Panc1 (cell line): ENCODE data around the gene TUBA4A. TPM values are rescaled to one million over a fixed set of nuclear protein-coding genes. Genes with fewer than 3 reads are reported as not detected.

Experiments
- ATAC-seq: fragments of 200-7000 bp; cut with Tn5 transposase; 2 replicates; pipeline ENCODE4 v1.9.1; 2020; ENCODE audit warnings: mild to moderate bottlenecking, moderate library complexity
- BruUV-seq: library from RNA; stranded (reverse); fragments of 400-500 nt; replicated peaks from 2 replicates; lab custom pipeline; 2021; lab: Mats Ljungman, UMichigan
- CTCF ChIA-PET: fragments of 300-600 bp; sonication (Branson Sonifier 250); formaldehyde crosslinking; loops from one replicate; lab custom pipeline; 2022; ENCODE audit warnings: antibody characterized with exemption; lab: Charles Lee
- POLR2A ChIA-PET: fragments of 300-600 bp; sonication (Branson Sonifier 250); formaldehyde crosslinking; loops from one replicate; lab custom pipeline; 2022; ENCODE audit warnings: antibody characterized with exemption; lab: Charles Lee
- DNase-seq: peaks from one replicate; pipeline ENCODE4 v3.0.0-alpha.2; 2010; ENCODE audit warnings: low read depth, low spot score
- H3K27ac ChIP-seq: 2 replicates; pipeline ENCODE4 v1.5.1; 2011; ENCODE audit warnings: mild to moderate bottlenecking, low read length, inconsistent platforms
- H3K27me3 ChIP-seq: fragments of 200-500 bp; sonication (Bioruptor generic); 2 replicates; pipeline ENCODE4 v1.6.0; 2014; ENCODE audit warnings: low read length, inconsistent platforms; ENCODE audit not compliant: control insufficient read depth, insufficient read depth
- H3K36me3 ChIP-seq: fragments of 200-500 bp; sonication (Bioruptor generic); 2 replicates; pipeline ENCODE4 v1.5.1; 2014; ENCODE audit warnings: inconsistent platforms, mild to moderate bottlenecking, low read length, moderate library complexity; ENCODE audit not compliant: control insufficient read depth, insufficient read depth
- H3K4me1 ChIP-seq: 2 replicates; pipeline ENCODE4 v1.5.1; 2011; ENCODE audit warnings: inconsistent platforms, mild to moderate bottlenecking, low read length, moderate library complexity; ENCODE audit not compliant: control insufficient read depth, insufficient read depth
- H3K4me3 ChIP-seq, 2 experiments: 2 replicates each; pipeline ENCODE4 v1.5.1; 2011 to 2012; ENCODE audit warnings: low read depth in 2 of 2, low read length in 2 of 2, mild to moderate bottlenecking in 2 of 2, inconsistent platforms in 1 of 2, moderate library complexity in 1 of 2
- H3K9me3 ChIP-seq: fragments of 200-500 bp; sonication (Bioruptor generic); 2 replicates; pipeline ENCODE4 v1.5.1; 2014; ENCODE audit warnings: low read depth, mild to moderate bottlenecking, inconsistent platforms, low read length, moderate library complexity; ENCODE audit not compliant: control insufficient read depth, insufficient read depth
- POLR2AphosphoS5 ChIP-seq: IDR thresholded peaks from 2 replicates; pipeline ENCODE4 v1.6.1; 2012; ENCODE audit warnings: mild to moderate bottlenecking, low read depth, low read length, moderate library complexity
- SIN3A ChIP-seq: IDR thresholded peaks from 2 replicates; pipeline ENCODE4 v1.6.1; 2012; ENCODE audit warnings: low read depth, mild to moderate bottlenecking, low read length, moderate library complexity, borderline replicate concordance; ENCODE audit not compliant: insufficient read depth
- TCF7L2 ChIP-seq: IDR thresholded peaks from 2 replicates; pipeline ENCODE4 v1.6.1; 2011; ENCODE audit warnings: mild to moderate bottlenecking, low read depth, low read length, inconsistent platforms
- in situ Hi-C: cut with HindIII; loops from 2 replicates; pipeline ENCODE4 v1.10.0; 2016; ENCODE audit warnings: low sequenced_read_pairs, low pct_unique_long_range_greater_than_20kb
- intact Hi-C: fragments of 100-400 bp; cut with micrococcal nuclease; formaldehyde crosslinking; loops from one replicate; pipeline ENCODE4 v1.10.0; 2022; ENCODE audit not compliant: unreplicated experiment
- total RNA-seq: library from RNA; stranded (reverse); gene quantifications from one replicate; pipeline ENCODE4 v1.2.1, GENCODE V29; 2021; ENCODE audit not compliant: unreplicated experiment
- TF ChIP-seq, protein P1 (sequence below), 2 experiments: IDR thresholded peaks; 2 replicates each; pipeline ENCODE4 v1.6.1; 2011 to 2012; ENCODE audit warnings: low read depth in 2 of 2, control low read depth in 1 of 2, low read length in 1 of 2, mild to moderate bottlenecking in 1 of 2, moderate library complexity in 1 of 2; ENCODE audit not compliant: insufficient read depth in 1 of 2
- TF ChIP-seq, protein P2 (sequence below): fragments of 450-650 bp; IDR thresholded peaks from 2 replicates; pipeline ENCODE4 v1.5.1; 2017; ENCODE audit warnings: mild to moderate bottlenecking

Gene TUBA4A
- total RNA-seq, 1 experiment from 2014 or later: 12.9 TPM

DNA sequence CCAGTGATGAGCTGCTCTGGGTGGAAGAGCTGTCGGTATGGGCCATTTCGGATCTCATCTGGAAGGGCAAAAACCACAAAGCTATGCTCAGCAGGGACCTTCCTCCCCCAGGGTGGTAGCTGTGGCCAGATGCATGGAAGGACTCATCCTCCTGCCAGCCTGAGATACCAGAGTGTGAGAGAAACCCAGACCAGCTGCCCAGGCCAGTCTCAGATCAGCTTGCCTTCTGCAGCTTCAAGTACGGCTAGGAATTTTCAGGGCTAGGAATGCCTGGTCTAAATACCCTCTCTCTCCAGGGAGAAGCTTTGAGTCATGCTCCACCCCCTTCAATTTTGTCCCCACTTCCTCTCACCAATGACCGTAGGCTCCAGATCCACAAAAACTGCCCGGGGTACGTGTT, 2.1 kb downstream of the TUBA4A start:
- CTCF ChIA-PET: interaction anchor here (0.6 kb wide), 1 partner anchor 136 kb away, joined by 3 read pairs; the partner anchor contains the start of gene DNPEP
- BruUV-seq: no TSS peak
- Histone ChIP-seq H3K4me1 (peaks cover 37% of the 10 kb centered on the region), H3K9me3 (no peaks in the 10 kb centered on the region), H3K36me3 (no peaks in the 10 kb centered on the region; the same call in 1 of the 2 replicates), H3K4me3 (no peak overlapping the region), H3K27me3 (peaks cover 8% of the 10 kb centered on the region), H3K27ac (no peak overlapping the region)
- intact Hi-C loops (no loop called here), in situ Hi-C loops (no loop called here)
- ATAC-seq (no peak), DNase-seq (no peak)
- POLR2A ChIA-PET: no interaction called here
- TF ChIP-seq, protein P1, sequence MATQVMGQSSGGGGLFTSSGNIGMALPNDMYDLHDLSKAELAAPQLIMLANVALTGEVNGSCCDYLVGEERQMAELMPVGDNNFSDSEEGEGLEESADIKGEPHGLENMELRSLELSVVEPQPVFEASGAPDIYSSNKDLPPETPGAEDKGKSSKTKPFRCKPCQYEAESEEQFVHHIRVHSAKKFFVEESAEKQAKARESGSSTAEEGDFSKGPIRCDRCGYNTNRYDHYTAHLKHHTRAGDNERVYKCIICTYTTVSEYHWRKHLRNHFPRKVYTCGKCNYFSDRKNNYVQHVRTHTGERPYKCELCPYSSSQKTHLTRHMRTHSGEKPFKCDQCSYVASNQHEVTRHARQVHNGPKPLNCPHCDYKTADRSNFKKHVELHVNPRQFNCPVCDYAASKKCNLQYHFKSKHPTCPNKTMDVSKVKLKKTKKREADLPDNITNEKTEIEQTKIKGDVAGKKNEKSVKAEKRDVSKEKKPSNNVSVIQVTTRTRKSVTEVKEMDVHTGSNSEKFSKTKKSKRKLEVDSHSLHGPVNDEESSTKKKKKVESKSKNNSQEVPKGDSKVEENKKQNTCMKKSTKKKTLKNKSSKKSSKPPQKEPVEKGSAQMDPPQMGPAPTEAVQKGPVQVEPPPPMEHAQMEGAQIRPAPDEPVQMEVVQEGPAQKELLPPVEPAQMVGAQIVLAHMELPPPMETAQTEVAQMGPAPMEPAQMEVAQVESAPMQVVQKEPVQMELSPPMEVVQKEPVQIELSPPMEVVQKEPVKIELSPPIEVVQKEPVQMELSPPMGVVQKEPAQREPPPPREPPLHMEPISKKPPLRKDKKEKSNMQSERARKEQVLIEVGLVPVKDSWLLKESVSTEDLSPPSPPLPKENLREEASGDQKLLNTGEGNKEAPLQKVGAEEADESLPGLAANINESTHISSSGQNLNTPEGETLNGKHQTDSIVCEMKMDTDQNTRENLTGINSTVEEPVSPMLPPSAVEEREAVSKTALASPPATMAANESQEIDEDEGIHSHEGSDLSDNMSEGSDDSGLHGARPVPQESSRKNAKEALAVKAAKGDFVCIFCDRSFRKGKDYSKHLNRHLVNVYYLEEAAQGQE (IDR thresholded peaks at IDR 0.05; ENCODE audit: insufficient read depth in 1 of 2, low read depth in 2 of 2, low read length in 1 of 2): no peak
- TF ChIP-seq TCF7L2 (no peak), POLR2AphosphoS5 (no peak), SIN3A (no peak)
- TF ChIP-seq, protein P2, sequence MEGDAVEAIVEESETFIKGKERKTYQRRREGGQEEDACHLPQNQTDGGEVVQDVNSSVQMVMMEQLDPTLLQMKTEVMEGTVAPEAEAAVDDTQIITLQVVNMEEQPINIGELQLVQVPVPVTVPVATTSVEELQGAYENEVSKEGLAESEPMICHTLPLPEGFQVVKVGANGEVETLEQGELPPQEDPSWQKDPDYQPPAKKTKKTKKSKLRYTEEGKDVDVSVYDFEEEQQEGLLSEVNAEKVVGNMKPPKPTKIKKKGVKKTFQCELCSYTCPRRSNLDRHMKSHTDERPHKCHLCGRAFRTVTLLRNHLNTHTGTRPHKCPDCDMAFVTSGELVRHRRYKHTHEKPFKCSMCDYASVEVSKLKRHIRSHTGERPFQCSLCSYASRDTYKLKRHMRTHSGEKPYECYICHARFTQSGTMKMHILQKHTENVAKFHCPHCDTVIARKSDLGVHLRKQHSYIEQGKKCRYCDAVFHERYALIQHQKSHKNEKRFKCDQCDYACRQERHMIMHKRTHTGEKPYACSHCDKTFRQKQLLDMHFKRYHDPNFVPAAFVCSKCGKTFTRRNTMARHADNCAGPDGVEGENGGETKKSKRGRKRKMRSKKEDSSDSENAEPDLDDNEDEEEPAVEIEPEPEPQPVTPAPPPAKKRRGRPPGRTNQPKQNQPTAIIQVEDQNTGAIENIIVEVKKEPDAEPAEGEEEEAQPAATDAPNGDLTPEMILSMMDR: no peak

DNA sequence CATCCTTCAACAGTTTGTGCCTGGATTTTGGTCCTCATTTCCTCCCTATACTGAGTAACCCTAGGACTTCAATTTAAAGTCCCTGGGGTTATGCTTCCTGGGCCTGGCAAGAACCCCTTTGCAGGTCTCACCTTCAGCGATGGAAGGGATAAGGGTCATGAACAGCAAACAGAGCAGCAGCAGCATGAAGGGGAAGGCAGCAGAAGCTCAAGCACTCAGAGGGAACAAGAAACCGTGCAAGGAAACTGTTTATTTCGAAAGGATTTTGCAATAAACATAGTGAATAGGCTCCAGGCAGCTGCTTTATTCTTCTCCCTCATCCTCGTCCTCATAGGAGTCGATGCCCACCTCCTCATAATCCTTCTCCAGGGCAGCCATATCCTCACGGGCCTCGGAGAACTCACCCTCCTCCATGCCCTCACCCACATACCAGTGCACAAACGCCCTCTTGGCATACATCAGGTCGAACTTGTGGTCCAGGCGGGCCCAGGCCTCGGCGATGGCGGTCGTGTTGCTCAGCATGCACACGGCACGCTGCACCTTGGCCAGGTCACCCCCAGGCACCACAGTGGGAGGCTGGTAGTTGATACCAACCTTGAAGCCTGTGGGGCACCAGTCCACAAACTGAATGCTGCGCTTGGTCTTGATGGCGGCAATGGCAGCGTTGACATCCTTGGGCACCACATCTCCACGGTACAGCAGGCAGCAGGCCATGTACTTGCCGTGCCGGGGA, 3.5 kb downstream of the TUBA4A start:
- no TSS peak for BruUV-seq
- H3K4me3 ChIP-seq: no peak overlapping the region
- POLR2A ChIA-PET: interaction anchor here (0.6 kb wide), 1 partner anchor 236 kb away, joined by 13 read pairs; no protein-coding TSS in a partner anchor

More for the DNA sequence above, 3.5 kb downstream of the TUBA4A start:
- no peak for DNase-seq
- no peaks in the 10 kb centered on the region for H3K9me3 ChIP-seq
- CTCF ChIA-PET: interaction anchor here (0.5 to 0.6 kb wide), 2 partner anchors 101 to 179 kb away, joined by 3 to 5 read pairs; no protein-coding TSS in a partner anchor
- H3K36me3 ChIP-seq: no peaks in the 10 kb centered on the region; the same call in 1 of the 2 replicates
- ATAC-seq: no peak
- H3K4me1 ChIP-seq: peaks cover 45% of the 10 kb centered on the region
- TF ChIP-seq SIN3A: no peak
- TF ChIP-seq, protein P2: no peak
- no peak for TF ChIP-seq POLR2AphosphoS5
- TF ChIP-seq TCF7L2: no peak
- TF ChIP-seq, protein P1 (IDR thresholded peaks at IDR 0.05; ENCODE audit: insufficient read depth in 1 of 2, low read depth in 2 of 2, low read length in 1 of 2): no peak
- peaks cover 5% of the 10 kb centered on the region for H3K27me3 ChIP-seq
- peak overlapping the region; percentile 65; the same call in 1 of the 2 replicates for H3K27ac ChIP-seq
- intact Hi-C loops (no loop called here), in situ Hi-C loops (no loop called here)
